Posterior vena cava (tissue), 2 donors: ENCODE results near the gene WNT3A. TPM values are rescaled to one million over a fixed set of nuclear protein-coding genes. Genes with fewer than 3 reads are reported as not detected.

Experiments used
- DNase-seq: peaks from one replicate; pipeline ENCODE4 v3.0.0-alpha.2; 2020; ENCODE audit warnings: low spot score
- intact Hi-C, 2 donors: fragments of 100-400 bp; cut with DNase I; formaldehyde crosslinking; loops; one replicate each; pipeline versions ENCODE4 v1.14.1 to v1.14.2; 2022 to 2023
- total RNA-seq, 2 donors: library from RNA; stranded (reverse); fragmentation: NEBNext Ultra II Directional; extraction: Animal tissue kit (Norgen Biotek cat#: 25700); gene quantifications; one replicate each; pipeline ENCODE4 v1.2.1, GENCODE V29; 2021
- donor health status: DM: yes; HTN: yes; CAD: no.
- donor health status: DM: yes; HTN: yes; CAD: no.

WNT3A gene
- total RNA-seq, 2 donors from 2014 or later: not detected

GRCh38 chr1:228089519-228090380 lies 83.0 kb downstream of the WNT3A start:
- peak; percentile 77 for DNase-seq
- intact Hi-C loops: no loop called here

GRCh38 chr1:228090613-228091081 lies 83.8 kb downstream of the WNT3A start:
- DNase-seq: peak; percentile 49
- intact Hi-C loops: no loop called here

- no peak for DNase-seq
- intact Hi-C loops: no loop called here
Observed at GRCh38 chr1:228091084-228091483, 84.3 kb downstream of the WNT3A start.

GRCh38 chr1:228092342-228093049 lies 85.7 kb downstream of the WNT3A start:
- peak; percentile 44 for DNase-seq
- intact Hi-C loops: no loop called here

- DNase-seq: peak; percentile 45
- intact Hi-C loops: no loop called here
Observed at GRCh38 chr1:228093050-228093906, 86.5 kb downstream of the WNT3A start.

GRCh38 chr1:228094432-228095016 lies 87.7 kb downstream of the WNT3A start:
- DNase-seq: peak; percentile 43

GRCh38 chr1:228095161-228095560 lies 88.4 kb downstream of the WNT3A start:
- intact Hi-C loops: no loop called here
- no peak for DNase-seq

More at GRCh38 chr1:228094432-228095016, 87.7 kb downstream of the WNT3A start:
- intact Hi-C loops: no loop called here

- DNase-seq: no peak
- intact Hi-C loops: no loop called here
Observed at GRCh38 chr1:228095938-228096337, 89.1 kb downstream of the WNT3A start.

GRCh38 chr1:228096416-228097332 lies 89.9 kb downstream of the WNT3A start:
- intact Hi-C loops: no loop called here
- peak; percentile 66 for DNase-seq

- intact Hi-C loops: no loop called here
- peak; percentile 79 for DNase-seq
Observed at GRCh38 chr1:228097333-228098081, 90.7 kb downstream of the WNT3A start.

- DNase-seq: peak; percentile 73
Observed at GRCh38 chr1:228098323-228098931, 91.6 kb downstream of the WNT3A start.

GRCh38 chr1:228099331-228099732 lies 92.5 kb downstream of the WNT3A start:
- intact Hi-C loops: no loop called here
- DNase-seq: peak; percentile 62

More at GRCh38 chr1:228098323-228098931, 91.6 kb downstream of the WNT3A start:
- intact Hi-C loops: no loop called here

- peak; percentile 78 for DNase-seq
- intact Hi-C loops: no loop called here
Observed at GRCh38 chr1:228100822-228101613, 94.2 kb downstream of the WNT3A start.

- intact Hi-C loops: no loop called here
Observed at GRCh38 chr1:228101614-228101993, 94.8 kb downstream of the WNT3A start.

GRCh38 chr1:228101994-228102790 lies 95.4 kb downstream of the WNT3A start:
- DNase-seq: peak; percentile 84
- intact Hi-C loops: no loop called here

More at GRCh38 chr1:228101614-228101993, 94.8 kb downstream of the WNT3A start:
- no peak for DNase-seq
